PC-3 (cell line): Measurements from ENCODE around the gene PLXNA2. TPM values are rescaled to one million over a fixed set of nuclear protein-coding genes. Genes with fewer than 3 reads are reported as not detected.

Experiments
- ATAC-seq: fragments of 200-7000 bp; cut with Tn5 transposase; 2 replicates; pipeline ENCODE4 v1.9.1; 2020; ENCODE audit warnings: mild to moderate bottlenecking, moderate library complexity
- Bru-seq: library from RNA; stranded (reverse); fragments of 400-500 nt; gene quantifications from one replicate; lab custom pipeline; 2021; lab: Mats Ljungman, UMichigan
- BruChase-seq, 2 experiments: library from RNA; stranded (reverse); fragments of 400-500 nt; gene quantifications; one replicate each; lab custom pipeline; 2021; lab: Mats Ljungman, UMichigan
- BruUV-seq: library from RNA; stranded (reverse); fragments of 400-500 nt; replicated peaks from 2 replicates; lab custom pipeline; 2021; lab: Mats Ljungman, UMichigan
- CTCF ChIA-PET: fragments of 300-600 bp; sonication (Branson Sonifier 250); formaldehyde crosslinking; loops from one replicate; lab custom pipeline; 2022; ENCODE audit warnings: antibody characterized with exemption; lab: Charles Lee
- POLR2A ChIA-PET: fragments of 300-600 bp; sonication (Branson Sonifier 250); formaldehyde crosslinking; loops from one replicate; lab custom pipeline; 2022; ENCODE audit warnings: antibody characterized with exemption; ENCODE audit not compliant: unreplicated experiment; lab: Charles Lee
- DNase-seq: peaks from one replicate; pipeline ENCODE4 v3.0.0-alpha.2; 2015
- H2AFZ ChIP-seq: fragments of 300-600 bp; sonication (generic); 2 replicates; pipeline ENCODE4 v1.6.0; 2016; ENCODE audit warnings: antibody characterized with exemption, low read length
- H3F3A ChIP-seq: fragments of 300-600 bp; sonication (generic); one replicate; pipeline ENCODE4 v1.6.0; 2017; ENCODE audit warnings: antibody characterized with exemption, low read length, control low read depth, mild to moderate bottlenecking; ENCODE audit not compliant: unreplicated experiment
- H3K27ac ChIP-seq: fragments of 300-600 bp; sonication (generic); 2 replicates; pipeline ENCODE4 v1.5.1; 2016; ENCODE audit warnings: mild to moderate bottlenecking, low read length
- H3K27me3 ChIP-seq: fragments of 300-600 bp; sonication (generic); 2 replicates; pipeline ENCODE4 v1.6.1; 2016; ENCODE audit warnings: low read length, mixed read lengths
- H3K36me3 ChIP-seq: fragments of 300-600 bp; sonication (generic); 2 replicates; pipeline ENCODE4 v1.6.1; 2016; ENCODE audit warnings: low read depth, mixed run types, low read length, mixed read lengths
- H3K4me1 ChIP-seq: fragments of 300-600 bp; sonication (generic); 2 replicates; pipeline ENCODE4 v1.5.1; 2016; ENCODE audit warnings: low read length; ENCODE audit not compliant: insufficient read depth
- H3K4me2 ChIP-seq: fragments of 300-600 bp; sonication (generic); 2 replicates; pipeline ENCODE4 v1.6.0; 2016; ENCODE audit warnings: low read length
- H3K4me3 ChIP-seq: fragments of 300-600 bp; sonication (generic); 2 replicates; pipeline ENCODE4 v1.5.1; 2016; ENCODE audit warnings: mild to moderate bottlenecking, low read length, mixed read lengths
- H3K79me2 ChIP-seq: fragments of 300-600 bp; sonication (generic); 2 replicates; pipeline ENCODE4 v1.6.1; 2017; ENCODE audit warnings: low read length, mixed read lengths
- H3K9ac ChIP-seq: fragments of 300-600 bp; sonication (generic); 2 replicates; pipeline ENCODE4 v1.6.0; 2016; ENCODE audit warnings: mild to moderate bottlenecking, low read length
- H3K9me2 ChIP-seq: fragments of 300-600 bp; sonication (generic); replicated peaks from 2 replicates; pipeline ENCODE4 v1.6.1; 2016; ENCODE audit warnings: mixed run types, low read length, mixed read lengths
- H3K9me3 ChIP-seq: fragments of 300-600 bp; sonication (generic); 2 replicates; pipeline ENCODE4 v1.6.1; 2016; ENCODE audit warnings: low read length, mixed read lengths
- H4K20me1 ChIP-seq: fragments of 300-600 bp; sonication (generic); 2 replicates; pipeline ENCODE4 v1.6.1; 2016; ENCODE audit warnings: low read length, mixed read lengths
- CTCF ChIP-seq: fragments of 300-600 bp; sonication (generic); conservative IDR thresholded peaks from 2 replicates; pipeline ENCODE4 v1.5.1; 2017; ENCODE audit warnings: antibody characterized with exemption, low read depth, mild to moderate bottlenecking, low read length
- EZH2 ChIP-seq: fragments of 300-600 bp; sonication (generic); IDR thresholded peaks from one replicate; pipeline ENCODE4 v1.6.1; 2017; ENCODE audit warnings: antibody characterized with exemption, mild to moderate bottlenecking, low read length; ENCODE audit not compliant: unreplicated experiment
- EZH2phosphoT487 ChIP-seq: fragments of 300-600 bp; sonication (generic); IDR thresholded peaks from 2 replicates; pipeline ENCODE4 v1.6.1; 2018; ENCODE audit warnings: mild to moderate bottlenecking, antibody characterized with exemption, low read length, borderline replicate concordance
- intact Hi-C: fragments of 100-400 bp; cut with micrococcal nuclease; formaldehyde crosslinking; loops from 2 replicates; pipeline ENCODE4 v1.9.0; 2023
- long read RNA-seq: library from polyadenylated mRNA; unstranded; transcript quantifications from one replicate; pipeline ENCODE4 v2.0.0, GENCODE V29; 2021; ENCODE audit not compliant: unreplicated experiment
- total RNA-seq: library from RNA; depleted of rRNA; stranded (reverse); fragments of >200 nt; gene quantifications from 2 replicates; pipeline ENCODE4 v1.2.3, GENCODE V29; 2014; rRNA removed

PLXNA2 gene
- total RNA-seq = 15.8 and 16.2 TPM in 2 replicates
- Bru-seq, nascent RNA = percentile 67 among the genes with signal in this experiment
- BruChase-seq, experiment 1, labeled RNA remaining after a 6-hour chase = percentile 64 among the genes with signal in this experiment
- percentile 56 among the genes with signal in this experiment for BruChase-seq, experiment 2, labeled RNA remaining after a 2-hour chase
- long read RNA-seq, partial matches to known transcripts = 24 of 38 reads
- long read RNA-seq, other reads (novel, unspliced or antisense) = 12 of 38 reads

GRCh38 chr1:208243967-208244916 is at the start of gene PLXNA2:
Gene PLXNA2, minus strand, starts transcription at chr1:208244384. Its CDS starts 26,462 bp downstream, at chr1:208217922.
- POLR2A ChIA-PET = interaction anchor here (0.5 to 2.1 kb wide), 7 partner anchors 21 to 1076 kb away, joined by 3 to 18 read pairs (median 11); no protein-coding TSS in a partner anchor
- peak within 1 kb of the TSS; percentile 89 for H2AFZ ChIP-seq
- CTCF ChIA-PET = interaction anchor here (0.5 to 4.9 kb wide), 18 partner anchors 16 to 1356 kb away, joined by 3 to 198 read pairs (median 4); no protein-coding TSS in a partner anchor
- no TSS peak for BruUV-seq
- peaks cover 40% of the 10 kb centered on the region for H3K79me2 ChIP-seq
- peak within 1 kb of the TSS; percentile 99 for H3K4me2 ChIP-seq
- no peaks in the 10 kb centered on the region for H3K9me2 ChIP-seq
- no peaks in the 10 kb centered on the region for H3K36me3 ChIP-seq
- intact Hi-C loops = loop anchor here (1.0 kb wide), 2 partner anchors 41 to 60 kb away; no protein-coding TSS in a partner anchor
- no peaks in the 10 kb centered on the region for H3K27me3 ChIP-seq
- H3K27ac ChIP-seq = no peak within 1 kb of the TSS
- H4K20me1 ChIP-seq = peaks cover 5% of the 10 kb centered on the region; the same call in 1 of the 2 replicates
- H3K4me1 ChIP-seq = peaks cover 27% of the 10 kb centered on the region
- peak within 1 kb of the TSS; percentile 93 for H3K4me3 ChIP-seq
- TF ChIP-seq EZH2phosphoT487 (no peak), EZH2 (no peak), CTCF (no peak)
- no peaks in the 10 kb centered on the region for H3F3A ChIP-seq
- ATAC-seq (peak; percentile 69), DNase-seq (peak; percentile 88)
- H3K9ac ChIP-seq = peak within 1 kb of the TSS; percentile 58
- no peaks in the 10 kb centered on the region for H3K9me3 ChIP-seq

- Histone ChIP-seq H3K27ac (no peak overlapping the region), H3K4me3 (no peak overlapping the region), H4K20me1 (no peaks in the 10 kb centered on the region), H3K79me2 (no peaks in the 10 kb centered on the region), H3K36me3 (no peaks in the 10 kb centered on the region), H3K4me2 (no peak overlapping the region), H3K9me2 (no peaks in the 10 kb centered on the region), H3K27me3 (peaks cover 84% of the 10 kb centered on the region), H2AFZ (no peak overlapping the region), H3F3A (no peaks in the 10 kb centered on the region), H3K4me1 (no peaks in the 10 kb centered on the region), H3K9me3 (no peaks in the 10 kb centered on the region), H3K9ac (no peak overlapping the region)
- ChIA-PET POLR2A (no interaction called here), CTCF (no interaction called here)
- DNase-seq (no peak), ATAC-seq (no peak)
- intact Hi-C loops = no loop called here
- TF ChIP-seq CTCF (no peak), EZH2 (no peak), EZH2phosphoT487 (no peak)
- BruUV-seq = no TSS peak
Measured at GRCh38 chr1:208292908-208293307, 48.7 kb upstream of the PLXNA2 start.
